MCF 10A (cell line): Measurements from ENCODE around the gene SCUBE2. TPM values are rescaled to one million over a fixed set of nuclear protein-coding genes. Genes with fewer than 3 reads are reported as not detected.

Experiments
- BruUV-seq: library from RNA; stranded (reverse); fragments of 400-500 nt; replicated peaks from 2 replicates; lab custom pipeline; 2021; lab: Mats Ljungman, UMichigan
- CTCF ChIA-PET: fragments of 300-600 bp; sonication (Branson Sonifier 250); formaldehyde crosslinking; extraction: SDS; loops from one replicate; lab custom pipeline; 2021; ENCODE audit warnings: antibody characterized with exemption, inconsistent platforms; lab: Yijun Ruan, JAX
- POLR2A ChIA-PET: fragments of 300-600, 350-650 bp; sonication (Branson Sonifier 250); formaldehyde crosslinking; extraction: SDS; loops from one replicate; lab custom pipeline; 2020; ENCODE audit warnings: antibody characterized with exemption, inconsistent platforms; lab: Yijun Ruan, JAX
- DNase-seq: peaks from one replicate; pipeline ENCODE4 v3.0.0-alpha.2; 2018; ENCODE audit not compliant: unreplicated experiment
- H3K27ac Mint-ChIP-seq: one replicate; pipeline ENCODE4 v1.8.0; 2022; ENCODE audit warnings: mild to moderate bottlenecking, low read depth, mixed read lengths; ENCODE audit not compliant: unreplicated experiment
- H3K27me3 Mint-ChIP-seq: one replicate; pipeline ENCODE4 v1.8.0; 2022; ENCODE audit warnings: mixed read lengths; ENCODE audit not compliant: insufficient read depth, unreplicated experiment
- H3K36me3 Mint-ChIP-seq: one replicate; pipeline ENCODE4 v1.8.0; 2022; ENCODE audit warnings: mild to moderate bottlenecking, moderate library complexity, mixed read lengths; ENCODE audit not compliant: insufficient read depth, unreplicated experiment
- H3K4me1 Mint-ChIP-seq: one replicate; pipeline ENCODE4 v1.8.0; 2022; ENCODE audit warnings: mixed read lengths; ENCODE audit not compliant: insufficient read depth, unreplicated experiment
- H3K4me3 Mint-ChIP-seq: one replicate; pipeline ENCODE4 v1.8.0; 2022; ENCODE audit warnings: mild to moderate bottlenecking, moderate library complexity, mixed read lengths; ENCODE audit not compliant: unreplicated experiment
- H3K9me3 Mint-ChIP-seq: one replicate; pipeline ENCODE4 v1.8.0; 2022; ENCODE audit warnings: mixed read lengths; ENCODE audit not compliant: unreplicated experiment
- CTCF ChIP-seq: fragments of 200-600 bp; IDR thresholded peaks from one replicate; pipeline ENCODE4 v1.8.0; 2022; ENCODE audit warnings: antibody characterized with exemption, mild to moderate bottlenecking; ENCODE audit not compliant: unreplicated experiment
- intact Hi-C: fragments of 100-400 bp; cut with micrococcal nuclease; formaldehyde crosslinking; loops from 2 replicates; pipeline ENCODE4 v1.14.1; 2022
- total RNA-seq: library from RNA; stranded (reverse); gene quantifications from 2 replicates; pipeline ENCODE4 v1.2.3, GENCODE V29; 2022

The SCUBE2 gene
- total RNA-seq, 1 experiment from 2014 or later: 0.93 TPM

- TF ChIP-seq CTCF: no peak
Measured at GRCh38 chr11:9059406-9059805, 32.0 kb downstream of the SCUBE2 start.

GRCh38 chr11:9057888-9058287, 33.5 kb downstream of the SCUBE2 start:
- CTCF ChIA-PET: interaction anchor here (0.6 kb wide), 1 partner anchor 10 kb away, joined by 3 read pairs; no protein-coding TSS in a partner anchor

More at GRCh38 chr11:9059406-9059805, 32.0 kb downstream of the SCUBE2 start:
- Mint-ChIP-seq H3K9me3 (no peaks in the 10 kb centered on the region), H3K4me1 (no peaks in the 10 kb centered on the region), H3K27ac (no peak overlapping the region), H3K4me3 (no peak overlapping the region), H3K36me3 (no peaks in the 10 kb centered on the region), H3K27me3 (no peaks in the 10 kb centered on the region)
- no peak for DNase-seq
- CTCF ChIA-PET: interaction anchor here (0.6 kb wide), 1 partner anchor 24 kb away, joined by 3 read pairs; no protein-coding TSS in a partner anchor
- intact Hi-C loops: no loop called here
- no TSS peak for BruUV-seq
- POLR2A ChIA-PET: no interaction called here

GRCh38 chr11:9057007-9057406, 34.4 kb downstream of the SCUBE2 start:
- ChIA-PET CTCF (interaction anchor here (2.5 kb wide), 1 partner anchor 41 kb away, joined by 5 read pairs; no protein-coding TSS in a partner anchor), POLR2A (no interaction called here)
- intact Hi-C loops: no loop called here
- DNase-seq: no peak
- no peaks in the 10 kb centered on the region for H3K4me1 Mint-ChIP-seq
- H3K9me3 Mint-ChIP-seq: no peaks in the 10 kb centered on the region
- H3K27ac Mint-ChIP-seq: no peak overlapping the region
- H3K36me3 Mint-ChIP-seq: no peaks in the 10 kb centered on the region
- no peaks in the 10 kb centered on the region for H3K27me3 Mint-ChIP-seq
- H3K4me3 Mint-ChIP-seq: no peak overlapping the region
- TF ChIP-seq CTCF: no peak
- no TSS peak for BruUV-seq

More at GRCh38 chr11:9057888-9058287, 33.5 kb downstream of the SCUBE2 start:
- no TSS peak for BruUV-seq
- intact Hi-C loops: no loop called here
- Mint-ChIP-seq H3K9me3 (no peaks in the 10 kb centered on the region), H3K4me3 (no peak overlapping the region), H3K27ac (no peak overlapping the region), H3K27me3 (no peaks in the 10 kb centered on the region), H3K4me1 (no peaks in the 10 kb centered on the region), H3K36me3 (no peaks in the 10 kb centered on the region)
- POLR2A ChIA-PET: no interaction called here
- DNase-seq: no peak
- no peak for TF ChIP-seq CTCF

- H3K4me1 Mint-ChIP-seq: no peaks in the 10 kb centered on the region
- intact Hi-C loops: no loop called here
- CTCF ChIA-PET: interaction anchor here (2.5 kb wide), 1 partner anchor 41 kb away, joined by 5 read pairs; no protein-coding TSS in a partner anchor
- H3K27me3 Mint-ChIP-seq: no peaks in the 10 kb centered on the region
- TF ChIP-seq CTCF: no peak
- H3K9me3 Mint-ChIP-seq: no peaks in the 10 kb centered on the region
- no peaks in the 10 kb centered on the region for H3K36me3 Mint-ChIP-seq
- no peak overlapping the region for H3K4me3 Mint-ChIP-seq
- BruUV-seq: no TSS peak
- POLR2A ChIA-PET: no interaction called here
- no peak overlapping the region for H3K27ac Mint-ChIP-seq
- DNase-seq: no peak
Measured at GRCh38 chr11:9056467-9056866, 34.9 kb downstream of the SCUBE2 start.
